ENCODE measurements around the gene GPSM3. TPM values are rescaled to one million over a fixed set of nuclear protein-coding genes. Genes with fewer than 3 reads are reported as not detected.
A peak's percentile ranks its signal among the peaks of the same experiment; 100 is the strongest.

GPSM3 gene
- total and polyA plus RNA-seq, 2 of the 13 experiments (the other 11 are each of a cell fraction or from before 2014, with no cell fraction given): 0.18 to 6.2 TPM

DNA sequence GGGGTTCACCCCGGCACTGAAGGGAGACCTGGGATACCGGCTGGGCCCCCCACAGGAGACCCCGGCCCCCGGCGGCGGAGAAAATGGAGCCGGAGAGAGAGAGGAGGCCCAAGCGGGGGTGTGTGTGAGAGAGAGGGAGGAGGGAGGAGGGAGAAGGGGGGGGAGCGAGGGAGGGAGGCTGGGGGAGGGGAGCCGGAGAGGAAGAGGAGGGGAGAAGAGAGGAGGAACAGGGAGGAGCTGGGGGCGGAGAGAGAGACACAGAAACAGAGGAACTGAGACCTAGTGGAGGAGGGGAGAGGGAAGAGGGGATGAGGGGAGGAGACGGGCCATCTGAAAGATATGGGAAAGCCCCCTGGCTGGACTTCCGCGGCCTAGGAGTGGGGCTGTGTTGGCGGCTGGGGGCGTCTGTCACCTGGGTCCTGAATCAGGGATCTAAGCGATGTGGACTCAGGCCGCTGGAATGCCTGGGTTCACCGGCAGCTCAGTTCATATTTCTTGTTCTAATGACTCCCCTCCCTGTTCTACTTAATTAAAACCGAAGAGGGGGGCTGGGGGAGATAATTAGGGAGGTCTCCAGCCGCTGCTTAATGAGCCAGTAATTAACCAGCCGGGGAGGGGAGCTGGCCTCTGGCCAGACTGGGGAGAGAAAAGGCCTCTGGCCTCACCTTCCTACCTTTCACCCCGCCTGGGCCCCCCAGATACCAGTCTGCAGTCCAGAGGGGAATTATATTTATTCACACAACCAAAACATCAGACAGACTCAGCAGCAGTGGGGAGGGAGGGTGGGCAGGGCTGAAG is 2.2 kb downstream of the GPSM3 start, which contains the start of gene PBX2 (continued):
- TF ChIP-seq ZBTB40 (IDR thresholded peaks at IDR 0.05): no peak
- no peak; the same call in 1 of the 2 replicates for TF ChIP-seq ZBTB40 (CRISPR knock-in tag; IDR thresholded peaks at IDR 0.05)
- no peak for TF ChIP-seq ZNF496 (CRISPR knock-in tag; IDR thresholded peaks at IDR 0.05; ENCODE audit: insufficient replicate concordance)
- TF ChIP-seq, protein P1, sequence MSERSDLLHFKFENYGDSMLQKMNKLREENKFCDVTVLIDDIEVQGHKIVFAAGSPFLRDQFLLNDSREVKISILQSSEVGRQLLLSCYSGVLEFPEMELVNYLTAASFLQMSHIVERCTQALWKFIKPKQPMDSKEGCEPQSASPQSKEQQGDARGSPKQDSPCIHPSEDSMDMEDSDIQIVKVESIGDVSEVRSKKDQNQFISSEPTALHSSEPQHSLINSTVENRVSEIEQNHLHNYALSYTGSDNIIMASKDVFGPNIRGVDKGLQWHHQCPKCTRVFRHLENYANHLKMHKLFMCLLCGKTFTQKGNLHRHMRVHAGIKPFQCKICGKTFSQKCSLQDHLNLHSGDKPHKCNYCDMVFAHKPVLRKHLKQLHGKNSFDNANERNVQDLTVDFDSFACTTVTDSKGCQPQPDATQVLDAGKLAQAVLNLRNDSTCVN (CRISPR knock-in tag; IDR thresholded peaks at IDR 0.05; ENCODE audit: borderline replicate concordance): peak; percentile 68; the same call in 1 of the 2 replicates
- no peak for TF ChIP-seq ZNF253 (CRISPR knock-in tag; IDR thresholded peaks at IDR 0.05; ENCODE audit: borderline replicate concordance)
- TF ChIP-seq, protein P2, sequence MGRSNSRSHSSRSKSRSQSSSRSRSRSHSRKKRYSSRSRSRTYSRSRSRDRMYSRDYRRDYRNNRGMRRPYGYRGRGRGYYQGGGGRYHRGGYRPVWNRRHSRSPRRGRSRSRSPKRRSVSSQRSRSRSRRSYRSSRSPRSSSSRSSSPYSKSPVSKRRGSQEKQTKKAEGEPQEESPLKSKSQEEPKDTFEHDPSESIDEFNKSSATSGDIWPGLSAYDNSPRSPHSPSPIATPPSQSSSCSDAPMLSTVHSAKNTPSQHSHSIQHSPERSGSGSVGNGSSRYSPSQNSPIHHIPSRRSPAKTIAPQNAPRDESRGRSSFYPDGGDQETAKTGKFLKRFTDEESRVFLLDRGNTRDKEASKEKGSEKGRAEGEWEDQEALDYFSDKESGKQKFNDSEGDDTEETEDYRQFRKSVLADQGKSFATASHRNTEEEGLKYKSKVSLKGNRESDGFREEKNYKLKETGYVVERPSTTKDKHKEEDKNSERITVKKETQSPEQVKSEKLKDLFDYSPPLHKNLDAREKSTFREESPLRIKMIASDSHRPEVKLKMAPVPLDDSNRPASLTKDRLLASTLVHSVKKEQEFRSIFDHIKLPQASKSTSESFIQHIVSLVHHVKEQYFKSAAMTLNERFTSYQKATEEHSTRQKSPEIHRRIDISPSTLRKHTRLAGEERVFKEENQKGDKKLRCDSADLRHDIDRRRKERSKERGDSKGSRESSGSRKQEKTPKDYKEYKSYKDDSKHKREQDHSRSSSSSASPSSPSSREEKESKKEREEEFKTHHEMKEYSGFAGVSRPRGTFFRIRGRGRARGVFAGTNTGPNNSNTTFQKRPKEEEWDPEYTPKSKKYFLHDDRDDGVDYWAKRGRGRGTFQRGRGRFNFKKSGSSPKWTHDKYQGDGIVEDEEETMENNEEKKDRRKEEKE (IDR thresholded peaks at IDR 0.05): no peak
- TF ChIP-seq ZFP36 (IDR thresholded peaks at IDR 0.05; ENCODE audit: borderline replicate concordance, low read depth, low read length, partially characterized antibody): no peak
- no peak for TF ChIP-seq ZNF367 (CRISPR knock-in tag; IDR thresholded peaks at IDR 0.05; ENCODE audit: borderline replicate concordance)
